ENCODE data around the gene DIP2A.

DNA sequence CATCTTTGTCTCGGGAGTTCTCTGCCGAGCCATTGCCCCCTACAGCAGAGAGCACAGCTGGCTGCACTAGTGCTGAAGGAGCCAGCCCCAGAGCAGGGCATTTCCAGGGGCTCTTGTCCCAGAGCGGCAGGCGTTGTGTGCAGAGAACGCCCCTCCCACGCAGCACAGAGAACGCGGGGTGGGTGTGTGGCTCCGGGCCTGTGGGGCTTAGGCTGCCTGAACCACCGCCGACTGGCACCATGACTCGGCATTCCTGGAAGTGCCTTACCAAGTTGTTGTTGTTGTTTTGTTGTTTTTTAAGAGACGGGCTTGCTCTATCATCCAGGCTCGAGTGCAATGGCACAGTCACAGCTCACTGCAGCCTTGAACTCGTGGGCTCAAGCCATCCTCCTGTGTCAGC lies 15.8 kb upstream of the DIP2A start:
- TF ChIP-seq POLR2AphosphoS5 (IDR thresholded peaks at IDR 0.05; ENCODE audit: low read depth) (no peak), CTCF (conservative IDR thresholded peaks at IDR 0.05; ENCODE audit: low read depth in 2 of 2) (no peak)

Data from GM23338 (cell line).